NB4 (cell line): ENCODE results near the gene HRH1.

Experiments
- MYC ChIP-seq: IDR thresholded peaks from 2 replicates; pipeline ENCODE4 v1.6.1; 2011; ENCODE audit warnings: low read depth, low read length
- POLR2A ChIP-seq: IDR thresholded peaks from 2 replicates; pipeline ENCODE4 v1.6.1; 2011; ENCODE audit warnings: mild to moderate bottlenecking; ENCODE audit not compliant: insufficient read length; ENCODE audit errors: extremely low read depth
- TF ChIP-seq, protein P1 (sequence below): IDR thresholded peaks from one replicate; pipeline ENCODE4 v1.5.1; 2012; ENCODE audit warnings: low read depth, low read length
- TF ChIP-seq, protein P2 (sequence below): IDR thresholded peaks from 2 replicates; pipeline ENCODE4 v1.6.1; 2011; ENCODE audit warnings: low read depth, low read length

GRCh38 chr3:11236588-11237461 lies 82.5 kb downstream of the HRH1 start:
- TF ChIP-seq MYC: no peak
- TF ChIP-seq, protein P1, sequence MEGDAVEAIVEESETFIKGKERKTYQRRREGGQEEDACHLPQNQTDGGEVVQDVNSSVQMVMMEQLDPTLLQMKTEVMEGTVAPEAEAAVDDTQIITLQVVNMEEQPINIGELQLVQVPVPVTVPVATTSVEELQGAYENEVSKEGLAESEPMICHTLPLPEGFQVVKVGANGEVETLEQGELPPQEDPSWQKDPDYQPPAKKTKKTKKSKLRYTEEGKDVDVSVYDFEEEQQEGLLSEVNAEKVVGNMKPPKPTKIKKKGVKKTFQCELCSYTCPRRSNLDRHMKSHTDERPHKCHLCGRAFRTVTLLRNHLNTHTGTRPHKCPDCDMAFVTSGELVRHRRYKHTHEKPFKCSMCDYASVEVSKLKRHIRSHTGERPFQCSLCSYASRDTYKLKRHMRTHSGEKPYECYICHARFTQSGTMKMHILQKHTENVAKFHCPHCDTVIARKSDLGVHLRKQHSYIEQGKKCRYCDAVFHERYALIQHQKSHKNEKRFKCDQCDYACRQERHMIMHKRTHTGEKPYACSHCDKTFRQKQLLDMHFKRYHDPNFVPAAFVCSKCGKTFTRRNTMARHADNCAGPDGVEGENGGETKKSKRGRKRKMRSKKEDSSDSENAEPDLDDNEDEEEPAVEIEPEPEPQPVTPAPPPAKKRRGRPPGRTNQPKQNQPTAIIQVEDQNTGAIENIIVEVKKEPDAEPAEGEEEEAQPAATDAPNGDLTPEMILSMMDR: peak; percentile 76
- no peak for TF ChIP-seq POLR2A
- TF ChIP-seq, protein P2, sequence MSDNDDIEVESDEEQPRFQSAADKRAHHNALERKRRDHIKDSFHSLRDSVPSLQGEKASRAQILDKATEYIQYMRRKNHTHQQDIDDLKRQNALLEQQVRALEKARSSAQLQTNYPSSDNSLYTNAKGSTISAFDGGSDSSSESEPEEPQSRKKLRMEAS: no peak
